HepG2 (cell line): ENCODE data around the gene VRK1. TPM values are rescaled to one million over a fixed set of nuclear protein-coding genes. Genes with fewer than 3 reads are reported as not detected.

Experiments
- ATAC-seq: fragments of 200-7000 bp; cut with Tn5 transposase; 3 replicates; pipeline ENCODE4 v1.9.1; 2020; ENCODE audit warnings: mild to moderate bottlenecking, moderate library complexity
- BruUV-seq: library from RNA; stranded (reverse); fragments of 400-500 nt; replicated peaks from 2 replicates; lab custom pipeline; 2021; lab: Mats Ljungman, UMichigan
- CTCF ChIA-PET: fragments of 300-600 bp; formaldehyde crosslinking; extraction: SDS; loops from one replicate; lab custom pipeline; 2021; ENCODE audit warnings: low total read pairs, inconsistent platforms, low intra/inter-chr PET ratio; lab: Yijun Ruan, JAX
- POLR2A ChIA-PET: fragments of 350-600 bp; sonication (Branson Sonifier 250); formaldehyde crosslinking; loops from one replicate; lab custom pipeline; 2020; ENCODE audit warnings: antibody characterized with exemption, inconsistent platforms; lab: Yijun Ruan, JAX
- DNase-seq: peaks from one replicate; pipeline ENCODE4 v3.0.0-alpha.2; 2015; ENCODE audit warnings: low spot score
- FAIRE-seq: peaks from 3 replicates; lab custom pipeline; 2011; peaks lifted over from hg19 to GRCh38; lab: Jason Lieb, UNC
- H2AFZ ChIP-seq: one replicate; pipeline ENCODE4 v1.6.1; 2011; ENCODE audit warnings: low read length, inconsistent platforms
- H3K27ac ChIP-seq: fragments of 300-600 bp; 3 replicates; pipeline ENCODE4 v1.8.0; 2011; ENCODE audit warnings: mixed run types, mild to moderate bottlenecking, mixed read lengths, low read length, inconsistent platforms; ENCODE audit not compliant: insufficient read depth; ENCODE audit errors: extremely low read length
- H3K27me3 ChIP-seq, 2 experiments: fragments of 200-600 bp in 1 of 2; 2 replicates in 1 of 2; 3 replicates in 1 of 2; pipeline versions ENCODE4 v1.6.0 to v1.8.0; 2011; ENCODE audit warnings: low read length in 2 of 2, mild to moderate bottlenecking in 2 of 2, moderate library complexity in 2 of 2, inconsistent platforms in 1 of 2; ENCODE audit not compliant: insufficient read depth in 2 of 2, control insufficient read depth in 1 of 2
- H3K36me3 ChIP-seq, 2 experiments: fragments of 200-600 bp in 1 of 2; replicated peaks in 1 of 2; 2 replicates in 1 of 2; 3 replicates in 1 of 2; pipeline versions ENCODE4 v1.5.1 to v1.8.0; 2011; ENCODE audit warnings: low read length in 2 of 2, inconsistent platforms in 1 of 2; ENCODE audit not compliant: insufficient read depth in 2 of 2, control insufficient read depth in 1 of 2
- H3K4me1 ChIP-seq: 2 replicates; pipeline ENCODE4 v1.5.1; 2012; ENCODE audit warnings: low read length, inconsistent platforms; ENCODE audit not compliant: insufficient read depth
- H3K4me2 ChIP-seq: 2 replicates; pipeline ENCODE4 v1.6.0; 2011; ENCODE audit warnings: low read depth, low read length, inconsistent platforms
- H3K4me3 ChIP-seq, 3 experiments: fragments of 200-600 bp in 1 of 3; sonication (generic), shearing (Covaris generic) in 1 of 3; replicated peaks in 1 of 3; 2 replicates each; pipeline ENCODE4 v1.5.1; 2011 to 2016; ENCODE audit warnings: low read length in 3 of 3, inconsistent platforms in 2 of 3, low read depth in 2 of 3, mild to moderate bottlenecking in 2 of 3, control low read depth in 1 of 3, mixed read lengths in 1 of 3; ENCODE audit not compliant: insufficient read depth in 1 of 3
- H3K79me2 ChIP-seq: one replicate; pipeline ENCODE4 v1.6.1; 2011; ENCODE audit warnings: low read length, inconsistent platforms; ENCODE audit not compliant: insufficient read depth
- H3K9ac ChIP-seq: 2 replicates; pipeline ENCODE4 v1.6.0; 2011; ENCODE audit warnings: mild to moderate bottlenecking, low read depth, low read length, inconsistent platforms; ENCODE audit not compliant: insufficient read depth
- H3K9me3 ChIP-seq: 2 replicates; pipeline ENCODE4 v1.5.1; 2012; ENCODE audit warnings: mild to moderate bottlenecking, low read length
- H4K20me1 ChIP-seq: 2 replicates; pipeline ENCODE4 v1.6.0; 2011; ENCODE audit warnings: inconsistent platforms, mild to moderate bottlenecking, low read length, moderate library complexity; ENCODE audit not compliant: insufficient read depth
- KLF6 ChIP-seq: IDR thresholded peaks from 2 replicates; pipeline ENCODE4 v1.8.0; 2016; ENCODE audit warnings: missing biosample characterization, missing genetic modification reagents
- MIER3 ChIP-seq: IDR thresholded peaks from 2 replicates; pipeline ENCODE4 v1.6.1; 2016; ENCODE audit warnings: missing compliant biosample characterization, borderline replicate concordance
- MLLT10 ChIP-seq: sonication (generic); formaldehyde crosslinking; IDR thresholded peaks from 2 replicates; pipeline ENCODE4 v1.4.0; 2020; ENCODE audit warnings: missing genetic modification reagents
- NFRKB ChIP-seq: fragments of 450-650 bp; IDR thresholded peaks from 2 replicates; pipeline ENCODE4 v1.6.1; 2017
- PHB2 ChIP-seq: fragments of 450-650 bp; IDR thresholded peaks from 2 replicates; pipeline ENCODE4 v1.6.1; 2018; ENCODE audit not compliant: partially characterized antibody
- RARG ChIP-seq: sonication (generic); formaldehyde crosslinking; IDR thresholded peaks from 2 replicates; pipeline ENCODE4 v1.4.0; 2020; ENCODE audit warnings: low read depth, mild to moderate bottlenecking, missing genetic modification reagents
- SOX13 ChIP-seq, 3 experiments: fragments of 450-650 bp in 1 of 3; sonication (generic) in 1 of 3; formaldehyde crosslinking in 1 of 3; IDR thresholded peaks in 2 of 3; conservative IDR thresholded peaks in 1 of 3; 2 replicates each; pipeline versions ENCODE4 v1.5.0 to v1.6.1; 2016 to 2020; ENCODE audit warnings: antibody characterized with exemption in 1 of 3, mild to moderate bottlenecking in 1 of 3, missing compliant biosample characterization in 1 of 3, missing genetic modification reagents in 1 of 3, moderate library complexity in 1 of 3
- ZNF713 ChIP-seq: sonication (generic); formaldehyde crosslinking; IDR thresholded peaks from 2 replicates; pipeline ENCODE4 v1.4.0; 2020; ENCODE audit warnings: mild to moderate bottlenecking, missing genetic modification reagents
- ZNF720 ChIP-seq: sonication (generic); formaldehyde crosslinking; IDR thresholded peaks from 2 replicates; pipeline ENCODE4 v1.4.0; 2020; ENCODE audit warnings: missing genetic modification reagents
- ZNF883 ChIP-seq: sonication (generic); formaldehyde crosslinking; IDR thresholded peaks from 2 replicates; pipeline ENCODE4 v1.5.1; 2020; ENCODE audit warnings: mild to moderate bottlenecking, missing genetic modification reagents; ENCODE audit errors: not compliant biosample characterization
- WGBS: methylation state at CpG from one replicate; pipeline ENCODE4 v1.1.6; 2017; ENCODE audit warnings: low lambda C conversion rate; 5-methylcytosine and 5-hydroxymethylcytosine counted together
- in situ Hi-C: cut with HindIII; loops from 2 replicates; pipeline ENCODE4 v1.10.0; 2017; ENCODE audit warnings: low pct_unique_long_range_greater_than_20kb; ENCODE audit not compliant: extremely low pct_ligation_motif_present
- intact Hi-C: fragments of 100-400 bp; cut with micrococcal nuclease; formaldehyde crosslinking; loops from one replicate; pipeline ENCODE4 v1.10.0; 2022; ENCODE audit not compliant: unreplicated experiment
- polyA plus RNA-seq, 8 experiments: library from polyadenylated mRNA; depleted of rRNA in 3 of 8; stranded (reverse) in 7 of 8; unstranded in 1 of 8; fragments of >200 nt; fragmentation: Illumina TruSeq in 4 of 8; extraction: Trizol in 4 of 8; gene quantifications; 2 replicates each; pipeline versions ENCODE4 v1.2.1 to v1.2.3, GENCODE V29; 2011 to 2016; ENCODE audit warnings: low read depth in 4 of 8, missing spikeins in 1 of 8, mixed read lengths in 1 of 8; ENCODE audit not compliant: insufficient read depth in 1 of 8
- total RNA-seq, 5 experiments: library from RNA; depleted of rRNA; stranded (reverse); fragments of >200 nt; fragmentation: Illumina TruSeq; extraction: Trizol; gene quantifications; 2 replicates each; pipeline ENCODE4 v1.2.3, GENCODE V29; 2016; ENCODE audit warnings: low read depth in 1 of 5
- TF ChIP-seq, protein P1 (sequence below), 2 experiments: fragments of 450-650 bp in 1 of 2; sonication (generic) in 1 of 2; formaldehyde crosslinking in 1 of 2; IDR thresholded peaks; 2 replicates each; pipeline versions ENCODE4 v1.6.1 to v1.8.0; 2016 to 2022; ENCODE audit warnings: antibody characterized with exemption in 1 of 2, mild to moderate bottlenecking in 1 of 2, missing genetic modification reagents in 1 of 2

VRK1 gene
- total and polyA plus RNA-seq, 2 of the 13 experiments (the other 11 are each of a cell fraction or from before 2014, with no cell fraction given), result 7.9 to 51.3 TPM

DNA sequence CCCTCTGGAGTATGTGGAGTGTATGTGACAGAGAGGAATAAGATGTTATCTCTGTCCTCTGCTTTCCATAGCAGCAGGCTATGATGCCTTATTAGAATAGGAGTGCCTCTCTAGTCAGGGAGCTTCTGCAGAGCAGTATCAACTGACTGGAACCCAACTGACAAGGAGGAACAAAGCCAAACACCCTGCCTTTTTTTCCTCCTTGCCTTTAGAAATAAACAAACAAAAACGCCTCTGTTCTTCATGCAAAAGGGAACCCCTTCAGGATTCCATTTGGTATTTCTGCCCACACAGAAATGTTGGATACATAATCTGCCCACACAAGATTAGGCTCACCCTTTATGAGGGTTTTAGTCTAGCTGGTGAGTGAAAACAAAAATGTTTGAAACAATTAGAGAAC, 50.3 kb downstream of the VRK1 start:
- BruUV-seq, result no TSS peak
- Histone ChIP-seq H3K79me2 (peaks cover 2% of the 10 kb centered on the region), H4K20me1 (no peaks in the 10 kb centered on the region; the same call in 1 of the 2 replicates), H3K36me3 (peaks cover 2 to 11% of the 10 kb centered on the region in 2 experiments; a peak in 3 of 5 replicates), H2AFZ (no peak overlapping the region), H3K4me3 (no peak overlapping the region), H3K27ac (no peak overlapping the region), H3K4me2 (no peak overlapping the region), H3K9me3 (no peaks in the 10 kb centered on the region), H3K9ac (no peak overlapping the region), H3K27me3 (no peaks in the 10 kb centered on the region), H3K4me1 (peaks cover 8% of the 10 kb centered on the region; the same call in 1 of the 2 replicates)
- WGBS, result 96% methylated on average over 1 of the region's 1 CpG
- DNase-seq (no peak), ATAC-seq (no peak), FAIRE-seq (no peak)
- in situ Hi-C loops (loop anchor here (10.0 kb wide), 1 partner anchor 263 kb away; no protein-coding TSS in a partner anchor), intact Hi-C loops (loop anchor here (5.0 kb wide), 1 partner anchor 105 kb away; no protein-coding TSS in a partner anchor)
- ChIA-PET CTCF (no interaction called here), POLR2A (no interaction called here)
- TF ChIP-seq, protein P1, sequence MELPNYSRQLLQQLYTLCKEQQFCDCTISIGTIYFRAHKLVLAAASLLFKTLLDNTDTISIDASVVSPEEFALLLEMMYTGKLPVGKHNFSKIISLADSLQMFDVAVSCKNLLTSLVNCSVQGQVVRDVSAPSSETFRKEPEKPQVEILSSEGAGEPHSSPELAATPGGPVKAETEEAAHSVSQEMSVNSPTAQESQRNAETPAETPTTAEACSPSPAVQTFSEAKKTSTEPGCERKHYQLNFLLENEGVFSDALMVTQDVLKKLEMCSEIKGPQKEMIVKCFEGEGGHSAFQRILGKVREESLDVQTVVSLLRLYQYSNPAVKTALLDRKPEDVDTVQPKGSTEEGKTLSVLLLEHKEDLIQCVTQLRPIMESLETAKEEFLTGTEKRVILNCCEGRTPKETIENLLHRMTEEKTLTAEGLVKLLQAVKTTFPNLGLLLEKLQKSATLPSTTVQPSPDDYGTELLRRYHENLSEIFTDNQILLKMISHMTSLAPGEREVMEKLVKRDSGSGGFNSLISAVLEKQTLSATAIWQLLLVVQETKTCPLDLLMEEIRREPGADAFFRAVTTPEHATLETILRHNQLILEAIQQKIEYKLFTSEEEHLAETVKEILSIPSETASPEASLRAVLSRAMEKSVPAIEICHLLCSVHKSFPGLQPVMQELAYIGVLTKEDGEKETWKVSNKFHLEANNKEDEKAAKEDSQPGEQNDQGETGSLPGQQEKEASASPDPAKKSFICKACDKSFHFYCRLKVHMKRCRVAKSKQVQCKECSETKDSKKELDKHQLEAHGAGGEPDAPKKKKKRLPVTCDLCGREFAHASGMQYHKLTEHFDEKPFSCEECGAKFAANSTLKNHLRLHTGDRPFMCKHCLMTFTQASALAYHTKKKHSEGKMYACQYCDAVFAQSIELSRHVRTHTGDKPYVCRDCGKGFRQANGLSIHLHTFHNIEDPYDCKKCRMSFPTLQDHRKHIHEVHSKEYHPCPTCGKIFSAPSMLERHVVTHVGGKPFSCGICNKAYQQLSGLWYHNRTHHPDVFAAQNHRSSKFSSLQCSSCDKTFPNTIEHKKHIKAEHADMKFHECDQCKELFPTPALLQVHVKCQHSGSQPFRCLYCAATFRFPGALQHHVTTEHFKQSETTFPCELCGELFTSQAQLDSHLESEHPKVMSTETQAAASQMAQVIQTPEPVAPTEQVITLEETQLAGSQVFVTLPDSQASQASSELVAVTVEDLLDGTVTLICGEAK (IDR thresholded peaks at IDR 0.05), result no peak
- TF ChIP-seq, protein P1 (CRISPR knock-in tag; IDR thresholded peaks at IDR 0.05), result no peak
- TF ChIP-seq SOX13 (IDR thresholded peaks at IDR 0.05) (no peak), SOX13 (CRISPR knock-in tag; conservative IDR thresholded peaks at IDR 0.05 in 1 of 2, IDR thresholded peaks at IDR 0.05 in 1 of 2) (no peak), PHB2 (no peak), ZNF720 (CRISPR knock-in tag) (no peak), RARG (CRISPR knock-in tag) (no peak), ZNF713 (CRISPR knock-in tag) (no peak), MLLT10 (CRISPR knock-in tag) (no peak), MIER3 (no peak), NFRKB (no peak), KLF6 (no peak), ZNF883 (no peak)
